Measurements from ENCODE around the gene MEX3D.

DNA sequence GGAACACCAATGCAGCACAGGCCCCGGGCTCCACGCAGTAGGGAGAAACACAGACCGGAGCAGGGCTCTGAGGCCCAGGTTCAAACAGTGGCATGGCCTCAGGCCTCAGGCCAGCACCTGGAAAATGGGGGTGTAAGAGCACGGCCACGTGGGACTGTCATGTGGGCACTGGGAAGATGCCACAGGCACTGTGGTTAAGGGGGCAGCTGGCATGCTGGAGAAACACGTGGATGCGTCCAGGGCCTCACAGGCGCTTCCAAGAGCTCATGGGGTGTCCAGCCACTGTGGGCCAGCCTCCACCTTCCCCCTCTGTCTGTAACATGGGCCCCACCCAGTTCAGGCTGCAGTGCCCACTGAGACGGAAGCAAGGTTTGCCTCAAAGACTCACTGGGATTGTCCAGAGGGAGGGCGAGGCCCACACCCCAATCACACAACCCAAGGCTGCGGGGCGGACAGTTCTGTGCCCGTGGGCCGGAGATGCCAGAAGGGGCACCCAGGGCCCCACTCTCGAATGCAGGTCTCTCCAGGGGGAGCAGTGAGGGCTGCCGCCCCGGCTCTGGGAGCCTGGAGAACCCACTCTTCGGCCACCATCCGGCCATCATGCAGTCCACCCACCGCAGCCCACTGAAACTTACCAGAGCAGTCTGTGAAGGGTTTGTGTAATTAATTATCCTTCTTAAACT, 30.8 kb upstream of the MEX3D start:
- TF ChIP-seq EZH2 (IDR thresholded peaks at IDR 0.05) (no peak), POLR2AphosphoS5 (IDR thresholded peaks at IDR 0.05; ENCODE audit: borderline replicate concordance, low read depth, low read length) (no peak), FOXP2 (optimal IDR thresholded peaks at IDR 0.05; ENCODE audit: control extremely low read depth, extremely low read length, insufficient read depth) (no peak)
